ENCODE results near the gene CADPS2.
"Not testable (repeated sequence)": the region's sequence is repeated elsewhere in the genome, so short reads cannot be mapped to it uniquely, and the experiment has no call there.

Gene CADPS2

DNA sequence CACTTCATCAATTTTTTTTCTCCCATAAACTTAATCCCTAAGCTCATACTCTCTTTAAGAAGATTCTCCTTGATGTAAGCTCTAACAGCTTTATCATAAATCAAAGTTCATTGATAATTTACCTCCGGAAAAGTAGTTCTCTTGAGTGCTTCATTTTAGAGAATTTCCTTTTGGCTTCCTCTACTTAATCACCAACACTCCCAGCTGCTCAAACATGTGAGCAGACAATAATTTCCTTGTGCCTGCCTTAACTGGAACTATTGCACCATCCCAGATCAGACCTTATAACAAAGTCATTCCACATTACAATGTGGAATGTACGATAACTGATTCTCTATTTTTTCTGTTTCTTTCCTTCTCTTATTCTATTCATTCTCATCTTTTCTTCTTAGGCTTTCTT is 587.6 kb downstream of the CADPS2 start:
- no peak for DNase-seq (ENCODE audit: low read depth in 2 of 2)

DNA sequence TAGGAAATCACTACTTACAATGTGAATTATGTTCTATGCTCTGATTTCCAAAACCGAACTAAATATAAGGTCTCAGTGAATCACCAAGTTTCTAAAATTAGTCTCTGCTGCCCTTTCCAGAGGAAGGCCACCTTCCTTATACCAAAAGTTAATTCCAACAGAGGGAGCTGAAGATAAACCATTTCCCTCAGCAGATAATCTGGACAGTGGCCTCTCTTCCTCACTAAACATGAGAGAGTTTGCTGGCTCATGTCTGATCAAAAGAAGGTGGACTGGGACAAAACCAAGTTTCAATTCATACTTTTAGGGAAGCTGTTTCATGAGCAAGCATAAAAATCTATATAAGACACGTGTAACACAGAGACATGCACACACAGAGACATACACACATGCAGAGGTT is 588.1 kb downstream of the CADPS2 start:
- no peak for DNase-seq (ENCODE audit: low read depth in 2 of 2)

DNA sequence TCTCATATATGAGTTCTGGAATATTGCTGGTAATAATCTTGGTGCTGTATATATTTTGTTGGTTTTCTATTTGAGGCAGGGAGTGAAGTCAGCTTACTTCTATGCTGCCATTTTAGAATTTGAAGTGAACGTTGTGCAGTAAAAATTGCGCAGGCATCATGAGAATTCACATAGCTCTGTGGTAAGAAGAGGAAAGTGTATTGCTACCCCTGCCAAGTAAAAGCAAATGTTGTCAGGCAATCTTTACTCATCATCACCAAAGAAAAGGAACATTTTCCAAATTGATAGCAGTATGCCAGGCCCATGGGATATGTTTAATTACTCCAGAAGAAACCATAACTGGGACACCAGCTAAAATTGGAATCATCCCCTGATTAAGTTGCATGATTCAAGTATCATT is 595.1 kb downstream of the CADPS2 start:
- no peak for DNase-seq (ENCODE audit: low read depth in 2 of 2)

DNA sequence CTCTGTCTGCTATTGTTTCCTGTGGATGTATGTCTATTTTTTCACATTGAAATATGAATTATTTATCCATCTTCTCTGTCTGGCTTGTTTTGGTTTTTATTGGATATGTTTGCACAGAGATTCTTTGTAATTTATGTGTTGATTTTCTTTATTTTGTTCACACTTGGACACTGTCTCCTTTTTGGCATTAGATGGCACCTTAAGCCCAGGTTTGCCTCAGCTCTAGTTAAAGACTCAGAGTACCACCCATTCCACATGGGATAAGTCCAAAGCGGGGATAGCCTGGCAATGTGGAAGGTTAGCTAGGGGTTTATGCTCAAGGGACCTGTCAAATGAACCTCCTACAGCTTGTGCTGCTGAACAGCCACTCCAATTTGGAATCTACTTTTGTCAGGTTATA is 595.8 kb downstream of the CADPS2 start:
- DNase-seq (ENCODE audit: low read depth in 2 of 2) = no peak

DNA sequence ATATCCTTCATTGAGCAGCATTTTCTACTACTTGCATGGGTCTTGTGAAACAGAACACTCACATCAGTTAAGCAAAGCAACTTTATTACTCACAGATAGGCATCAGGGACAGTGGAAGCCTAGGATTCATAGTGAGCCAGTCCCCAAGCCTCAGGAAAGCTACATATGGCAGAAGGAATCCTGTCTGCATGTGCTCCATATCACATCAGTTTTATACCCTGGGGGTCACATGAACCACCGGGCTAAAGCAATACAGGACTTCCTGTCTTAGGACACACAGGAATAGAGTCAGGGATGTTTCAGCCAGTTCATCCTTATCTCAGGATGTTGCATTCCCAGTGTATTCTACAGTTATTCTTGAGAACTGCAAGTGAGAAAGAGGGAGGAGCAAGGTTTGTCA is 596.8 kb downstream of the CADPS2 start:
- DNase-seq (ENCODE audit: low read depth in 2 of 2) = no peak

DNA sequence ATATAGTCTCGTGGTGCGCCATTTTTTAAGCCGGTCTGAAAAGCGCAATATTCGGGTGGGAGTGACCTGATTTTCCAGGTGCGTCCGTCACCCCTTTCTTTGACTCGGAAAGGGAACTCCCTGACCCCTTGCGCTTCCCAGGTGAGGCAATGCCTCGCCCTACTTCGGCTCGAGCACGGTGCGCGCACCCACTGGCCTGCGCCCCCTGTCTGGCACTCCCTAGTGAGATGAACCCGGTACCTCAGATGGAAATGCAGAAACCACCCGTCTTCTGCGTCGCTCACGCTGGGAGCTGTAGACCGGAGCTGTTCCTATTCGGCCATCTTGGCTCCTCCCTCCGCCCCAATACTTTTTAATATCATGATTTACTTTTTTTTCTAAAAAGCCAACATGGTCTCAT is 601.7 kb downstream of the CADPS2 start:
- not testable (repeated sequence) for DNase-seq (ENCODE audit: low read depth in 2 of 2)

DNA sequence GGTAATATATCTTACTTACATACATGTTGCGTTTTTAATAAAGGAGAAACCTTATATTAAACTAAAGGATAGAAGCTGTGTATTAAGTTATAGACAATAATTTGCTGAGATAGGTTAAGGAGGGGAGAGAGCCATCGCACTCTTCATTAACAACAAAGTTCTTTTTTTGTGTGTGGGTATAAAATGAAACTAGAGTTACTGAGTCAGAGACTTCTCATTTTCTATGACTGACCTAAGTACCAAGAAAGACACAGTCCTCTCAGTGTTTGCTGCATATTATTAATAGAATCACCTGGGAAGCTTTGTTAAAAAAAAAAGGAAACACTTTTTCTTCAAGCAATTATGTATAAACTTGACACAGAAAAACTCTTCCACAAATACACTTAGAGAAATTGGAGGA is 613.1 kb downstream of the CADPS2 start:
- DNase-seq (ENCODE audit: low read depth in 2 of 2) = no peak

DNA sequence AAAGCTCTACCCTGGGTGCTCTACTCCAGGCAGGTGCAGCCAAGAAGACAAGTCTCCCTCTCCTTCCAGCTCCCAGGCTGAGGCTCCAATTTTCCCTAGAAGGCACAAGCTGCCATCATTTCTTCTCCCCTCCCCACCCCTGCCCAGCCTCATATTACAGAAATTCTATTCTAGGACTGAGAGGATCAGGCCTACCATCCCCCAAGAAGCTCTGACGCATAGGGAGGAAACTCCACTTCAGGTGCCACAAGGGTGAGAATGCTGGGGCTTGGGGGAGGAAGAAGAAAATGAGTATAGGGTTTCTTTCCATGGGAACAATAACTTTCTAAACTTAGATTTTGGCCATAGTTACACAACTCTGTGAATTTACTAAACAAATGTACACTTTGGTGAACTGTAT is 617.0 kb downstream of the CADPS2 start:
- DNase-seq (ENCODE audit: low read depth in 2 of 2) = no peak

Data from stimulated activated CD4-positive, alpha-beta T cell treated with anti-CD3 and anti-CD28 coated beads, Interleukin-4, amount 100 ng/mL, for 48 hours (primary cell).